ENCODE results near the gene GLIPR1L2.

DNA sequence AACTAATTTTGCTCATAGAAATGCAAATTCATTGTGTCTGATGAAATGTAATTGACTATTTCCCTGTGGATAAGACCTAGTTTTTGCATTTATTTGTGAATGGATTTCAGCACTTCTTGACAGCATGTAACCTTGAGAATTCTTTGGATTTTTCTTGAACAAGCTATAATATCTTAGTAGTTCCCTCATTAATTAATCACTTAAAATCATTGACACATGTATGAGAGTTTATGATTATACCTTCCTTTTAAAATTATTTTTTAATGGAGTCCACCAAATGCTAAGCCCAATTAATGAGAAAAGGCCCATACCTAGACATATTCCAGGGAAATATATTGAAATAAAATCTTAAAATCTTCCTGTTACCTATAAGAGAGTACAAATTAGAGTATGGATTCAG, 16.8 kb downstream of the GLIPR1L2 start:
- TF ChIP-seq, protein P1, sequence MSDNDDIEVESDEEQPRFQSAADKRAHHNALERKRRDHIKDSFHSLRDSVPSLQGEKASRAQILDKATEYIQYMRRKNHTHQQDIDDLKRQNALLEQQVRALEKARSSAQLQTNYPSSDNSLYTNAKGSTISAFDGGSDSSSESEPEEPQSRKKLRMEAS (IDR thresholded peaks at IDR 0.05) = no peak
- TF ChIP-seq, protein P2, sequence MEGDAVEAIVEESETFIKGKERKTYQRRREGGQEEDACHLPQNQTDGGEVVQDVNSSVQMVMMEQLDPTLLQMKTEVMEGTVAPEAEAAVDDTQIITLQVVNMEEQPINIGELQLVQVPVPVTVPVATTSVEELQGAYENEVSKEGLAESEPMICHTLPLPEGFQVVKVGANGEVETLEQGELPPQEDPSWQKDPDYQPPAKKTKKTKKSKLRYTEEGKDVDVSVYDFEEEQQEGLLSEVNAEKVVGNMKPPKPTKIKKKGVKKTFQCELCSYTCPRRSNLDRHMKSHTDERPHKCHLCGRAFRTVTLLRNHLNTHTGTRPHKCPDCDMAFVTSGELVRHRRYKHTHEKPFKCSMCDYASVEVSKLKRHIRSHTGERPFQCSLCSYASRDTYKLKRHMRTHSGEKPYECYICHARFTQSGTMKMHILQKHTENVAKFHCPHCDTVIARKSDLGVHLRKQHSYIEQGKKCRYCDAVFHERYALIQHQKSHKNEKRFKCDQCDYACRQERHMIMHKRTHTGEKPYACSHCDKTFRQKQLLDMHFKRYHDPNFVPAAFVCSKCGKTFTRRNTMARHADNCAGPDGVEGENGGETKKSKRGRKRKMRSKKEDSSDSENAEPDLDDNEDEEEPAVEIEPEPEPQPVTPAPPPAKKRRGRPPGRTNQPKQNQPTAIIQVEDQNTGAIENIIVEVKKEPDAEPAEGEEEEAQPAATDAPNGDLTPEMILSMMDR (IDR thresholded peaks at IDR 0.05; ENCODE audit: control extremely low read depth in 1 of 3, insufficient read depth in 1 of 3, low read depth in 1 of 3, low read length in 3 of 3) = no peak
- TF ChIP-seq GTF2F1 (IDR thresholded peaks at IDR 0.05; ENCODE audit: borderline replicate concordance, low read depth, low read length) = no peak
- no peak for TF ChIP-seq CREB1 (IDR thresholded peaks at IDR 0.05)
- TF ChIP-seq NRF1 (IDR thresholded peaks at IDR 0.05; ENCODE audit: low read depth, low read length) = no peak

Measured in H1 (cell line).